ENCODE results near the gene GPR137B.

The GPR137B gene

DNA sequence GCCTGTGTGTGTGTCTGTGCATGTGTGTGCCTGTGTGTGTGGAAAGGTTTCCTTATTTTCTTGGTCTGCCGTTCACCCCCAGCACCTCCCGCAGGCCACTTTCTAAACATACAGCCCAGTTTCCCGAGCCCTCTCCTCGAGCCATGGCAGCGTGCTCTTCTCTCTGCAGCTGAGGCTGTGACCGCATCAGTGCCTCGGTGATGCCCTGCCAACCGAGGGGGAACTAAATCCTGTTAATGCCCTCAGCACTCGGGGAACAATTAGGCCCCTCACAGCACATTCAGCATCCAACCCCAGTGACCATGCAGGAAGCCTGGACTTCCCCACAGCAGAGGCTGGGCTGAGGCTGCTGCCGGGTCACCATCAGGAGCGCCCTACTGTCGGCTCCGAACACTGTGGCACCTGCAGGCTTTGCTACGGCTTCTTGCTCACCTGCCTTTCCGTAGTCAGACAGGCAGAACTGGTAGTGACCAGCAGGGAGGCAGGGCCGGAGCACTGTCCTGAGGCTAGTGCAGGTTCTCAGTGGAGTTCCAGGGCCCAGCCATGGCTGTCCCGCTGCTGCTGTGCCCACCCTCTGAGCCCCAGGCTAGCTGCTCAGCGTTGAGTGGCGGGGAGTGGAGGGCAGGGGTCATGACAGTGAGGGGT is 8.1 kb downstream of the GPR137B start:
- DNase-seq (ENCODE audit: low read depth): peak; percentile 21
- TF ChIP-seq, protein P1, sequence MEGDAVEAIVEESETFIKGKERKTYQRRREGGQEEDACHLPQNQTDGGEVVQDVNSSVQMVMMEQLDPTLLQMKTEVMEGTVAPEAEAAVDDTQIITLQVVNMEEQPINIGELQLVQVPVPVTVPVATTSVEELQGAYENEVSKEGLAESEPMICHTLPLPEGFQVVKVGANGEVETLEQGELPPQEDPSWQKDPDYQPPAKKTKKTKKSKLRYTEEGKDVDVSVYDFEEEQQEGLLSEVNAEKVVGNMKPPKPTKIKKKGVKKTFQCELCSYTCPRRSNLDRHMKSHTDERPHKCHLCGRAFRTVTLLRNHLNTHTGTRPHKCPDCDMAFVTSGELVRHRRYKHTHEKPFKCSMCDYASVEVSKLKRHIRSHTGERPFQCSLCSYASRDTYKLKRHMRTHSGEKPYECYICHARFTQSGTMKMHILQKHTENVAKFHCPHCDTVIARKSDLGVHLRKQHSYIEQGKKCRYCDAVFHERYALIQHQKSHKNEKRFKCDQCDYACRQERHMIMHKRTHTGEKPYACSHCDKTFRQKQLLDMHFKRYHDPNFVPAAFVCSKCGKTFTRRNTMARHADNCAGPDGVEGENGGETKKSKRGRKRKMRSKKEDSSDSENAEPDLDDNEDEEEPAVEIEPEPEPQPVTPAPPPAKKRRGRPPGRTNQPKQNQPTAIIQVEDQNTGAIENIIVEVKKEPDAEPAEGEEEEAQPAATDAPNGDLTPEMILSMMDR (IDR thresholded peaks at IDR 0.05; ENCODE audit: insufficient read depth, low read depth, low read length, missing control alignments): no peak

DNA sequence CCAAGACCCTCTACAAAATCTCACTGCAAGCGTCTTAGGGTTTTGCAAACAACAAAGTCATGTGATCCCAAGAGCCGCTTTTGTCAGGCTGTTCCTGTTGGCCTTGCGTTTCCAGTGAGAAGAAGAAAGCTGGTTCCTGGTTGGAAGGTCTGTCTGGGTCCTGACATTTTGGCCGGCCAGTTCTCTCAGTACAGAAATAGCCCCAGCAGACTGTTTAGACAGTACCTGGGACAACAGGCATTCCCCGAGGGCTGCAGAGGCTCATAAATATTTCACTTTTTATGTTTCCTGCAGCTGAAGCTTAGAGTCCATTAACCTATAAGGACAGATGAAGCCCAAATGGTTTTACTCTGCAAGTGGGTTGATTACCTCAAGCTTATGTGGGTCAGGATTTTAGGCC is 8.6 kb downstream of the GPR137B start:
- TF ChIP-seq, protein P1 (IDR thresholded peaks at IDR 0.05; ENCODE audit: insufficient read depth, low read depth, low read length, missing control alignments): no peak
- H3K4me3 ChIP-seq (ENCODE audit: low read depth, low read length): no peak overlapping the region
- DNase-seq (ENCODE audit: low read depth): no peak

More for the DNA sequence above, 8.1 kb downstream of the GPR137B start:
- no peak overlapping the region for H3K4me3 ChIP-seq (ENCODE audit: low read depth, low read length)

DNA sequence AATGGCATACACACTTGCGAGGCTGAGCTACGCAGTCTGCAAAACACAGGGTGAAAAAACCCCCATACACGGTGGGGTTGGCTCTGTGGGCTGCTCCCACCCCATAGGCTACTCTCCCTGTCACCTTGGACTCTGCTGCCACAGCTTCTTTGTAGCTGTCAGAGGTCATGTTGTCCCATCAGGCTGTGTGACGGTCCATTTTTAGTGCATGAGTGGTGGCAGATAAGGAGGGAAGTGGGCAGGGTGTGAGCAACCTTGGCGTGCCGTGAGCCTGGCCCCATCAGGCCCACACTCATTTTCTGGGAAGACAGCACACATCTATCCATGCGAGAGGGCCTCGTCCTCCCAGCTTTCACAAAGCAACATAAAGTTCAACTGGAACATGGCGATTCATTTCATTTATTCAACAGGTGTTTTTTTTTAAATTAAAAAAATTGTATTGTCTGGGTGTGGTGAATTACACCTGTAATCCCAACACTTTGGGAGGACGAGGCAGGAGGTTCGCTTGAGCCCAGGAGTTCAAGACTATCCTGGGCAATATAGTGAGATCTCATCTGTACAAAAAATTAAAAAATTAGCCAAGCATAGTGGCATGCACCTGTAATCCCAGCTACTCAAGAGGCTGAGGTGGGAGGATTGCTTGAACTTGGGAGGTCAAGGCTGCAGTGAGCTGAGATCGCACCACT is 9.5 kb downstream of the GPR137B start:
- no peak overlapping the region for H3K4me3 ChIP-seq (ENCODE audit: low read depth, low read length)
- DNase-seq (ENCODE audit: low read depth): no peak
- TF ChIP-seq, protein P1 (IDR thresholded peaks at IDR 0.05; ENCODE audit: insufficient read depth, low read depth, low read length, missing control alignments): no peak

DNA sequence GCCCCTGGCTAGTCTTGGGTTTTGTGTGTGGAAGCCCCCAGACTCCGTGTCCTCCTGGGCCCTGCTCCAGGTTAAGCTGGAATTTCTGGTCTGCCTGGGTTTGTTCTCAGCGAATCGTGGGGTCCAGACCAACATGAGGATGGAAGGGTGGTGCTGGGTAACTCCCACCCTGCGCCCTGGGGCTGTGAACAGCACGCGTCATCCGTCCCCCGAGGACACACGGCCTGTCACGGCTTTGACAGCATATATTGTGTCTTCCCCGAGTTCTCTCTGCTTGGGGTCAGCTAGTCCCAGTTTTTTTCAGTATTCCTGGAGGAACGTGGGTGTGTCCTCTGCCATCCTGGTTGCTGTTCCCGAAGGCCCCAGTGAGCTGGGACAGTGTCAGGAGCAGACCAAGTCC is 11.8 kb downstream of the GPR137B start:
- TF ChIP-seq, protein P1 (IDR thresholded peaks at IDR 0.05; ENCODE audit: insufficient read depth, low read depth, low read length, missing control alignments): no peak
- no peak for DNase-seq (ENCODE audit: low read depth)
- no peak overlapping the region for H3K4me3 ChIP-seq (ENCODE audit: low read depth, low read length)

DNA sequence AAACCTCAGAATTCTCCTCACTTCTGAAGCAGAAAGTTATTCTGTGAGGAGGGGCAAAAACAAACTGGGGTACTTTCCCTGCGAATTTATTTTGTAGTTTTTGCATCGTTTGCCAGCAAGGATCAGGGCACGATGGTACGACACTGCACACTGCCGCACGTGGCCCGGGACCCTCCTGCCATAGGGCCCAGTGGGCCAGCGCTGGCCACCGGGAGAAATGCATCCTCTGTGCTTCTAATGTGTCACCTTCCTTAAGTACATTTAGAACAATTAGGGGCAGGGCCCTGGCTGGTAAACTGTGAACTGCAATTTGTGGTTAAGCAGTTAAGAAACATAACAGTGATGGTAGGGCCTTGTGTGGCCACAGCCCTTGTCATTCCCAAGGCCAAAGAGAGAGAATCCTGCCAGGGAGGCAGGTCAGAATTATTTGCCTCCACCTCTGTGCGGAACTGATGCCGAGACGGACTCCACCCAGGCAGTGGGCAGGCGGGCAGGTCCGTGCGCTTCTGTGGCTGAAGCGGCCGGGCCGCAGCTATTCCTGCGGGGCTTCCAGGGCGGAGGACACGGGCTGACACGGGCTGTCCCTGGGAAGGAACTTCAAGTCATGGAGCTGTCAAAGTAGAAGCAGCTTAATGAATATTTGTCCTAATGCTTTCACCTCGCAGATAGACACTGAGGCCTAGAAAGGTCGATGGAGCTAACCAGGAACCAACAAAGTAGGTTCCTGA is 12.5 kb downstream of the GPR137B start:
- no peak overlapping the region for H3K4me3 ChIP-seq (ENCODE audit: low read depth, low read length)
- TF ChIP-seq, protein P1 (IDR thresholded peaks at IDR 0.05; ENCODE audit: insufficient read depth, low read depth, low read length, missing control alignments): no peak
- no peak for DNase-seq (ENCODE audit: low read depth)

DNA sequence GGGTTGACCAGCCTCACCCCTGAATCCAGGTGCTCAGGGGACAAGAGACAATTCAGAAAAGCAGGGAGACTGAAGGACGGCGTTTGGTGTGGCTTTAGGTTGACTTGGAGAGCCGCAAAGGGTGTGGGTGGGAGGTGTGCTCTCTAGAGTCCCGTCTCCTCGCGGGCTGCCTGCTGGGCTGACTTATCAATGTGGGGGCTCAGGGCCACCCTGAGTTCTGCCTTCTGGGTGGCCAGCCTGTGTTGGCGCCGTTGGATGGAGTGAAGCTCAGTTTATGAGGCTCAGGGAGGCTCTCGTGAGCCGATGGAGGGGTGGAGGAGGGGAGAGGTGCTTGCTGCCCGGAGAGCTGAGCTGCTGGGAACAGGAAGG is 13.0 kb downstream of the GPR137B start:
- TF ChIP-seq, protein P1 (IDR thresholded peaks at IDR 0.05; ENCODE audit: insufficient read depth, low read depth, low read length, missing control alignments): no peak
- DNase-seq (ENCODE audit: low read depth): no peak
- H3K4me3 ChIP-seq (ENCODE audit: low read depth, low read length): no peak overlapping the region
